Body of pancreas (tissue), 4 donors: ENCODE results near the gene TRPM6. TPM values are rescaled to one million over a fixed set of nuclear protein-coding genes. Genes with fewer than 3 reads are reported as not detected.
"Not testable (repeated sequence)": the region's sequence is repeated elsewhere in the genome, so short reads cannot be mapped to it uniquely, and the experiment has no call there.

Source experiments
- ATAC-seq: fragments of 150-250 bp; one replicate; pipeline ENCODE4 v1.9.1; 2016
- DNase-seq, 4 donors: peaks; one replicate each; pipeline ENCODE4 v3.0.0-alpha.2; 2019
- H3K27ac ChIP-seq, 4 donors: fragments of 200-600 bp; sonication (generic); 1 replicate in 3 of 4; 2 replicates in 1 of 4; pipeline versions ENCODE4 v1.5.1 to v1.6.1; 2016 to 2019; ENCODE audit warnings: mild to moderate bottlenecking in 1 of 4, mixed read lengths in 1 of 4, moderate library complexity in 1 of 4
- H3K27me3 ChIP-seq, 2 donors: fragments of 200-600 bp; sonication (generic); one replicate each; pipeline ENCODE4 v1.6.0; 2016; ENCODE audit warnings: mild to moderate bottlenecking in 1 of 2
- H3K36me3 ChIP-seq, 2 donors: fragments of 200-600 bp; sonication (generic); replicated peaks in 1 of 2; 2 replicates each; pipeline ENCODE4 v1.5.1; 2016; ENCODE audit warnings: low read depth in 2 of 2; ENCODE audit not compliant: insufficient read depth in 1 of 2
- H3K4me1 ChIP-seq: fragments of 200-600 bp; sonication (generic); one replicate; pipeline ENCODE4 v1.6.0; 2016
- H3K4me3 ChIP-seq, 2 donors: fragments of 200-600 bp; sonication (generic); 1 replicate in 1 of 2; 2 replicates in 1 of 2; pipeline ENCODE4 v1.5.1; 2016 to 2019
- H3K9me3 ChIP-seq, 3 donors: fragments of 200-600 bp; sonication (generic); 1 replicate in 2 of 3; 2 replicates in 1 of 3; pipeline ENCODE4 v1.5.1; 2016
- POLR2A ChIP-seq, 3 donors: fragments of 450-650 bp; IDR thresholded peaks; one replicate each; pipeline ENCODE4 v1.6.1; 2016; ENCODE audit warnings: antibody characterized with exemption in 3 of 3, mild to moderate bottlenecking in 2 of 3
- WGBS, 2 donors: methylation state at CpG; one replicate each; pipeline ENCODE4 v1.1.5; 2017; 5-methylcytosine and 5-hydroxymethylcytosine counted together
- intact Hi-C: fragments of 100-400 bp; cut with DNase I; formaldehyde crosslinking; loops from one replicate; pipeline ENCODE4 v1.15.1; 2023
- total RNA-seq, 2 donors: library from RNA; depleted of rRNA; stranded (reverse); fragments of >200 nt; gene quantifications; one replicate each; pipeline ENCODE4 v1.1.0, GENCODE V29; 2016
- TF ChIP-seq, protein P1 (sequence below), 7 experiments: fragments of 450-650 bp in 4 of 7; fragments of 200-600 bp in 3 of 7; sonication (generic) in 3 of 7; IDR thresholded peaks; one replicate each; pipeline ENCODE4 v1.5.1; 2016 to 2019; ENCODE audit warnings: antibody characterized with exemption in 7 of 7

TRPM6 gene
- total RNA-seq, 2 donors from 2014 or later = under 0.01 to 0.33 TPM

DNA sequence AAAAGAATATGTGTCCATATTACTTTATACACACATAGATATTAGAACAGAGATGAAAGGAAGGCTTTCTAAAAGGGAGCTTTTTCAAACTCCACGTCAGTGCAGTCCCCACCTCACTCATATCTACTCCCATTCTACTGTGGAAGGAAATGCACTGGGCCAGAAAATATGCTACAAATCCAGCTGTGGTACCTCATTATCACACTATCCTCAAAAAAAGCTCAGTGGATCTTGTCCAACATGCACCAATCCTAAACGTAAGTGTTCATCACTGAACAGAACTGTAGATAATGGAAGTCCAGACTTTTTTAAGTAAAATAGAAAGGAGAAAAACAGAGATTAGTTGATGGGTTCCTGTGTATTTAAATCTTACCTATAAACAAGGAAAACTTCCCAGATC lies 27.9 kb downstream of the TRPM6 start:
- Histone ChIP-seq H3K4me1 (peaks cover 5% of the 10 kb centered on the region), H3K36me3 (no peaks in the 10 kb centered on the region), H3K9me3 (no peaks in the 10 kb centered on the region), H3K4me3 (no peak overlapping the region), H3K27me3 (no peaks in the 10 kb centered on the region), H3K27ac (no peak overlapping the region)
- intact Hi-C loops = no loop called here
- DNase-seq (no peak), ATAC-seq (no peak)
- TF ChIP-seq POLR2A (IDR thresholded peaks at IDR 0.05) = no peak
- TF ChIP-seq, protein P1, sequence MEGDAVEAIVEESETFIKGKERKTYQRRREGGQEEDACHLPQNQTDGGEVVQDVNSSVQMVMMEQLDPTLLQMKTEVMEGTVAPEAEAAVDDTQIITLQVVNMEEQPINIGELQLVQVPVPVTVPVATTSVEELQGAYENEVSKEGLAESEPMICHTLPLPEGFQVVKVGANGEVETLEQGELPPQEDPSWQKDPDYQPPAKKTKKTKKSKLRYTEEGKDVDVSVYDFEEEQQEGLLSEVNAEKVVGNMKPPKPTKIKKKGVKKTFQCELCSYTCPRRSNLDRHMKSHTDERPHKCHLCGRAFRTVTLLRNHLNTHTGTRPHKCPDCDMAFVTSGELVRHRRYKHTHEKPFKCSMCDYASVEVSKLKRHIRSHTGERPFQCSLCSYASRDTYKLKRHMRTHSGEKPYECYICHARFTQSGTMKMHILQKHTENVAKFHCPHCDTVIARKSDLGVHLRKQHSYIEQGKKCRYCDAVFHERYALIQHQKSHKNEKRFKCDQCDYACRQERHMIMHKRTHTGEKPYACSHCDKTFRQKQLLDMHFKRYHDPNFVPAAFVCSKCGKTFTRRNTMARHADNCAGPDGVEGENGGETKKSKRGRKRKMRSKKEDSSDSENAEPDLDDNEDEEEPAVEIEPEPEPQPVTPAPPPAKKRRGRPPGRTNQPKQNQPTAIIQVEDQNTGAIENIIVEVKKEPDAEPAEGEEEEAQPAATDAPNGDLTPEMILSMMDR (IDR thresholded peaks at IDR 0.05) = no peak
- WGBS, 2 donors = 74 to 79% methylated on average over 2 of the region's 2 CpGs

DNA sequence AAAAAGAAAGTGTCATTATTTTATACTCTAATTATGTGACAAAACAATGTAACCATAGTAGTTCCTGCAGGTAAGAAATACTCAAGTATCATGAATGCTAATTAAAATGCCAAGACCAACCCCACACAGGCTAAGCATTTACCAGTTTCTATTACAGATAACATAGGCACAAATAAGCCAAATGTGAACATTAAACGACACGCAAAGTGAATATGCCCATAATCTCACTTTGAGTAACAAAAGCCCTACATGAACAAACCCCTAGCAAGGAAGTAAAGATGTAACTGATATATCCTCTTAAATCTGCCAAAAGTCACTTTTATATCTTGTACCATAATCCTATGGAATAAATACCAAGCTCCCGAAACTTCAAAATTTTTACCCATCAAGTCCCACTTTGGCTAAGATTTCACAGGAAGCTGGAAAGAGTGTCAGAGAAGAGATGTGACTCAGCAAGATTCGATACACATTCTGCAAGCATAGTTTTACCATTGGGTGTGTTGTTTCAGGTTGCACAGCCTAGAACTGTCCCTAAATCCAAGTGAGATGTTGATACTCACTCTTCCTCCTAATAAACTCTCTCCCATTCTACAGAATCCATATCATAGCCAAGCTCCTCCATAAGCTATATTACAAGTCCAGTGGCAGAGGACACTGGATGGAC lies 28.8 kb downstream of the TRPM6 start:
- DNase-seq = no peak
- intact Hi-C loops = no loop called here
- H3K27ac ChIP-seq = no peak overlapping the region
- ATAC-seq = no peak
- WGBS, 2 donors = 69 to 87% methylated on average over 4 of the region's 4 CpGs
- no peaks in the 10 kb centered on the region for H3K36me3 ChIP-seq
- no peak for TF ChIP-seq POLR2A (IDR thresholded peaks at IDR 0.05)
- TF ChIP-seq, protein P1 (IDR thresholded peaks at IDR 0.05) = no peak
- H3K4me3 ChIP-seq = no peak overlapping the region
- no peaks in the 10 kb centered on the region for H3K9me3 ChIP-seq
- H3K4me1 ChIP-seq = peaks cover 5% of the 10 kb centered on the region
- H3K27me3 ChIP-seq = no peaks in the 10 kb centered on the region

DNA sequence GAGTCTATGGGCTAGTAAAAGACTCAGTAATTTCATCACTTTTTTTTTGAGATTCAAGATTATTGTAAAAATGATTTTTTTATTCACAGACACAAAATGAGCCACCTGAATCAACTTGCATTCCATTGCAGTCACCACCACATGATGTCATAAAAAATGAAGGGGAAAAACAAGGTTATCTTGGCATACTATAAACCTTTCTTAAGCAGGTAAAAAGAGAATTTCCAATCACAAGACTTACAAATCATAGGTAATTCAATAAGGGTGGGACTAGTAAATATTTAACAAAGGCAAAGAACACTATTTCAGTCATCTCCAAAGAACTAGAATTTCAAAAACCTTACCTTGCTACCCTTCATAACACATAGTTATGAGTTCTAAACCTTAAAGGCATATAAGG lies 30.7 kb downstream of the TRPM6 start:
- H3K36me3 ChIP-seq = no peaks in the 10 kb centered on the region
- intact Hi-C loops = no loop called here
- H3K27me3 ChIP-seq = no peaks in the 10 kb centered on the region
- DNase-seq = no peak
- H3K27ac ChIP-seq = no peak overlapping the region
- peaks cover 5% of the 10 kb centered on the region for H3K4me1 ChIP-seq
- ATAC-seq = no peak
- no peak overlapping the region for H3K4me3 ChIP-seq
- TF ChIP-seq, protein P1 (IDR thresholded peaks at IDR 0.05) = no peak
- no peaks in the 10 kb centered on the region for H3K9me3 ChIP-seq

GRCh38 chr9:74855072-74855471 lies 32.6 kb downstream of the TRPM6 start:
- no peak overlapping the region for H3K4me3 ChIP-seq
- no peaks in the 10 kb centered on the region for H3K9me3 ChIP-seq
- no peak overlapping the region for H3K27ac ChIP-seq
- H3K27me3 ChIP-seq = no peaks in the 10 kb centered on the region
- no peaks in the 10 kb centered on the region for H3K36me3 ChIP-seq
- ATAC-seq (no peak), DNase-seq (no peak)
- intact Hi-C loops = no loop called here
- no peak for TF ChIP-seq POLR2A (IDR thresholded peaks at IDR 0.05)
- TF ChIP-seq, protein P1 (IDR thresholded peaks at IDR 0.05) = no peak
- WGBS, 2 donors = 85 to 87% methylated on average over 6 of the region's 6 CpGs
- H3K4me1 ChIP-seq = no peaks in the 10 kb centered on the region

DNA sequence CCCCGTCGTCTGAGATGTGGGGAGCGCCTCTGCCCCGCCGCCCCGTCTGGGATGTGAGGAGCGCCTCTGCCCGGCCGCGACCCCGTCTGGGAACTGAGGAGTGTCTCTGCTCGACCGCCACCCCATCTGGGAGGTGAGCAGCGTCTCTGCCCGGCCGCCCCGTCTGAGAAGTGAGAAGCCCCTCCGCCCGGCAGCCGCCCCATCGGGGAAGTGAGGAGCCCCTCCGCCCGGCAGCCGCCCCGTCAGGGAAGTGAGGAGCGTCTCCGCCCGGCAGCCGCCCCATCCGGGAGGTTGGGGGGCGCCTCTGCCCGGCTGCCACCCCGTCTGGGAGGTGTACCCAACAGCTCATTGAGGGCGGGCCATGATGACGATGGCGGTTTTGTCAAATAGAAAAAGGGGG lies 34.7 kb downstream of the TRPM6 start:
- H3K9me3 ChIP-seq, H3K4me3 ChIP-seq, intact Hi-C loops, H3K27me3 ChIP-seq, H3K36me3 ChIP-seq, ATAC-seq, DNase-seq, H3K4me1 ChIP-seq, H3K27ac ChIP-seq: not testable (repeated sequence)
- 87 to 94% methylated on average over 11 to 22 of the region's 36 CpGs for WGBS, 2 donors
